H9 (cell line): ENCODE measurements around the gene TTC39C. TPM values are rescaled to one million over a fixed set of nuclear protein-coding genes. Genes with fewer than 3 reads are reported as not detected.

Experiments
- DNase-seq: peaks from one replicate; pipeline ENCODE4 v3.0.0-alpha.2; 2017
- H2AFZ ChIP-seq: one replicate; pipeline ENCODE4 v1.6.1; 2013; ENCODE audit warnings: mild to moderate bottlenecking, low read length, control low read depth, moderate library complexity
- H2AK5ac ChIP-seq: 2 replicates; pipeline ENCODE4 v1.6.1; 2013; ENCODE audit warnings: low read length, control low read depth, mixed read lengths; ENCODE audit not compliant: insufficient read length
- H2BK120ac ChIP-seq: one replicate; pipeline ENCODE4 v1.6.1; 2013; ENCODE audit warnings: low read depth, mild to moderate bottlenecking, low read length, control low read depth, inconsistent platforms; ENCODE audit not compliant: poor library complexity, severe bottlenecking
- H2BK12ac ChIP-seq: 2 replicates; pipeline ENCODE4 v1.6.1; 2013; ENCODE audit warnings: low read length, control low read depth, mixed read lengths, low read depth; ENCODE audit not compliant: insufficient read length
- H2BK15ac ChIP-seq: 2 replicates; pipeline ENCODE4 v1.6.1; 2013; ENCODE audit warnings: low read depth, low read length, control low read depth
- H2BK20ac ChIP-seq: one replicate; pipeline ENCODE4 v1.6.1; 2013; ENCODE audit warnings: low read depth, mild to moderate bottlenecking, low read length, control low read depth, inconsistent platforms; ENCODE audit not compliant: poor library complexity, severe bottlenecking
- H2BK5ac ChIP-seq: 2 replicates; pipeline ENCODE4 v1.6.1; 2013; ENCODE audit warnings: low read length, control low read depth, mixed read lengths; ENCODE audit not compliant: insufficient read length
- H3K14ac ChIP-seq: 2 replicates; pipeline ENCODE4 v1.6.1; 2013; ENCODE audit warnings: low read length, control low read depth; ENCODE audit not compliant: insufficient read depth
- H3K18ac ChIP-seq: 2 replicates; pipeline ENCODE4 v1.6.1; 2013; ENCODE audit warnings: low read depth, mild to moderate bottlenecking, mixed read lengths, low read length, control low read depth; ENCODE audit not compliant: insufficient read length
- H3K23ac ChIP-seq: 2 replicates; pipeline ENCODE4 v1.6.1; 2013; ENCODE audit warnings: low read length, control low read depth, mixed read lengths, low read depth; ENCODE audit not compliant: insufficient read length
- H3K23me2 ChIP-seq: 2 replicates; pipeline ENCODE4 v1.6.1; 2013; ENCODE audit warnings: low read depth, mild to moderate bottlenecking, mixed read lengths, low read length, control low read depth; ENCODE audit not compliant: insufficient read length, poor library complexity, severe bottlenecking
- H3K27ac ChIP-seq: 2 replicates; pipeline ENCODE4 v1.5.1; 2013; ENCODE audit warnings: low read length, control low read depth, mixed read lengths, low read depth; ENCODE audit not compliant: insufficient read length
- H3K27me3 ChIP-seq: 2 replicates; pipeline ENCODE4 v1.6.1; 2013; ENCODE audit warnings: low read length, control low read depth, inconsistent platforms; ENCODE audit not compliant: insufficient read depth
- H3K4ac ChIP-seq: 2 replicates; pipeline ENCODE4 v1.6.1; 2013; ENCODE audit warnings: low read depth, mild to moderate bottlenecking, control low read depth, inconsistent platforms, low read length, moderate library complexity
- H3K4me1 ChIP-seq: 2 replicates; pipeline ENCODE4 v1.6.1; 2013; ENCODE audit warnings: low read length, control low read depth, inconsistent platforms; ENCODE audit not compliant: insufficient read depth
- H3K4me2 ChIP-seq: 2 replicates; pipeline ENCODE4 v1.6.1; 2013; ENCODE audit warnings: low read length, control low read depth, mixed read lengths; ENCODE audit not compliant: insufficient read length, insufficient read depth
- H3K56ac ChIP-seq: 2 replicates; pipeline ENCODE4 v1.6.1; 2013; ENCODE audit warnings: low read depth, mild to moderate bottlenecking, mixed read lengths, low read length, control low read depth; ENCODE audit not compliant: insufficient read length
- H3K79me1 ChIP-seq: 2 replicates; pipeline ENCODE4 v1.6.1; 2013; ENCODE audit warnings: low read depth, mild to moderate bottlenecking, moderate library complexity, low read length, control low read depth, inconsistent platforms; ENCODE audit not compliant: insufficient read depth, poor library complexity, severe bottlenecking
- H3K79me2 ChIP-seq: 2 replicates; pipeline ENCODE4 v1.6.1; 2013; ENCODE audit warnings: low read length, control low read depth, inconsistent platforms; ENCODE audit not compliant: insufficient read depth
- H3K9ac ChIP-seq: 2 replicates; pipeline ENCODE4 v1.6.1; 2013; ENCODE audit warnings: low read length, control low read depth, mixed read lengths; ENCODE audit not compliant: insufficient read length; ENCODE audit errors: extremely low read depth
- H3K9me3 ChIP-seq: one replicate; pipeline ENCODE4 v1.6.1; 2013; ENCODE audit warnings: low read depth, low read length, inconsistent platforms; ENCODE audit not compliant: control insufficient read depth
- H3T11ph ChIP-seq: one replicate; pipeline ENCODE4 v1.6.1; 2013; ENCODE audit warnings: mild to moderate bottlenecking, low read length, control low read depth, inconsistent platforms
- H4K20me1 ChIP-seq: one replicate; pipeline ENCODE4 v1.6.1; 2013; ENCODE audit not compliant: control insufficient read depth, insufficient read length, insufficient read depth
- H4K5ac ChIP-seq: 2 replicates; pipeline ENCODE4 v1.6.1; 2013; ENCODE audit warnings: low read depth, mild to moderate bottlenecking, mixed read lengths, low read length, control low read depth; ENCODE audit not compliant: insufficient read length
- H4K8ac ChIP-seq: replicated peaks from 2 replicates; pipeline ENCODE4 v1.6.1; 2013; ENCODE audit warnings: low read length, control low read depth, mixed read lengths, low read depth; ENCODE audit not compliant: insufficient read length
- H4K91ac ChIP-seq: 2 replicates; pipeline ENCODE4 v1.6.1; 2013; ENCODE audit warnings: low read depth, mild to moderate bottlenecking, moderate library complexity, mixed read lengths, low read length, control low read depth; ENCODE audit not compliant: insufficient read length
- H3K27ac Mint-ChIP-seq, 3 experiments: 2 replicates in 2 of 3; 3 replicates in 1 of 3; pipeline ENCODE4 v1.8.0; 2020 to 2021; ENCODE audit warnings: mixed read lengths in 3 of 3, mild to moderate bottlenecking in 1 of 3, moderate library complexity in 1 of 3
- H3K27me3 Mint-ChIP-seq: 2 replicates; pipeline ENCODE4 v1.8.0; 2021; ENCODE audit warnings: low read depth, mild to moderate bottlenecking, moderate library complexity, mixed read lengths
- H3K36me3 Mint-ChIP-seq, 3 experiments: 2 replicates in 2 of 3; 3 replicates in 1 of 3; pipeline ENCODE4 v1.8.0; 2020 to 2021; ENCODE audit warnings: low read depth in 3 of 3, mixed read lengths in 3 of 3; ENCODE audit not compliant: insufficient read depth in 1 of 3
- H3K4me1 Mint-ChIP-seq, 2 experiments: 2 replicates each; pipeline ENCODE4 v1.8.0; 2020; ENCODE audit warnings: mixed read lengths in 2 of 2
- H3K4me3 Mint-ChIP-seq, 2 experiments: 2 replicates in 1 of 2; 3 replicates in 1 of 2; pipeline ENCODE4 v1.8.0; 2020 to 2021; ENCODE audit warnings: mild to moderate bottlenecking in 2 of 2, mixed read lengths in 2 of 2, moderate library complexity in 1 of 2
- H3K9me3 Mint-ChIP-seq, 2 experiments: 2 replicates in 1 of 2; 3 replicates in 1 of 2; pipeline ENCODE4 v1.8.0; 2020; ENCODE audit warnings: mild to moderate bottlenecking in 2 of 2, mixed read lengths in 2 of 2, moderate library complexity in 1 of 2
- WGBS: extraction: QIAGEN DNeasy Blood & Tissue Kit; methylation state at CpG from one replicate; pipeline ENCODE4 v1.1.7; 2013; ENCODE audit warnings: missing lambda C conversion rate, low lambda C conversion rate, mixed read lengths; ENCODE audit not compliant: insufficient read length; ENCODE audit errors: extremely low coverage; 5-methylcytosine and 5-hydroxymethylcytosine counted together
- total RNA-seq: library from RNA; stranded (reverse); gene quantifications from 2 replicates; pipeline ENCODE4 v1.2.1, GENCODE V29; 2021
- TF ChIP-seq, protein P1 (sequence below): fragments of 200-600 bp; sonication (generic); conservative IDR thresholded peaks from 3 replicates; pipeline ENCODE4 v1.8.0; 2021; ENCODE audit warnings: antibody characterized with exemption, mild to moderate bottlenecking

TTC39C gene
- total RNA-seq, 1 experiment from 2014 or later, result 18.0 TPM

GRCh38 chr18:24002479-24002878, 12.1 kb upstream of the TTC39C start:
- no peaks in the 10 kb centered on the region for H3K9me3 ChIP-seq

More at GRCh38 chr18:24002479-24002878, 12.1 kb upstream of the TTC39C start:
- Mint-ChIP-seq H3K9me3 (no peaks in the 10 kb centered on the region), H3K36me3 (no peaks in the 10 kb centered on the region), H3K4me3 (no peak overlapping the region), H3K4me1 (no peaks in the 10 kb centered on the region), H3K27ac (no peak overlapping the region), H3K27me3 (no peaks in the 10 kb centered on the region; the same call in 1 of the 2 replicates)
- no peaks in the 10 kb centered on the region; the same call in 1 of the 2 replicates for H3K4me1 ChIP-seq
- H3K27me3 ChIP-seq, result no peaks in the 10 kb centered on the region
- H4K91ac ChIP-seq, result no peak overlapping the region
- H3K27ac ChIP-seq, result no peak overlapping the region
- H4K5ac ChIP-seq, result no peak overlapping the region
- no peak overlapping the region for H2BK5ac ChIP-seq
- TF ChIP-seq, protein P1, sequence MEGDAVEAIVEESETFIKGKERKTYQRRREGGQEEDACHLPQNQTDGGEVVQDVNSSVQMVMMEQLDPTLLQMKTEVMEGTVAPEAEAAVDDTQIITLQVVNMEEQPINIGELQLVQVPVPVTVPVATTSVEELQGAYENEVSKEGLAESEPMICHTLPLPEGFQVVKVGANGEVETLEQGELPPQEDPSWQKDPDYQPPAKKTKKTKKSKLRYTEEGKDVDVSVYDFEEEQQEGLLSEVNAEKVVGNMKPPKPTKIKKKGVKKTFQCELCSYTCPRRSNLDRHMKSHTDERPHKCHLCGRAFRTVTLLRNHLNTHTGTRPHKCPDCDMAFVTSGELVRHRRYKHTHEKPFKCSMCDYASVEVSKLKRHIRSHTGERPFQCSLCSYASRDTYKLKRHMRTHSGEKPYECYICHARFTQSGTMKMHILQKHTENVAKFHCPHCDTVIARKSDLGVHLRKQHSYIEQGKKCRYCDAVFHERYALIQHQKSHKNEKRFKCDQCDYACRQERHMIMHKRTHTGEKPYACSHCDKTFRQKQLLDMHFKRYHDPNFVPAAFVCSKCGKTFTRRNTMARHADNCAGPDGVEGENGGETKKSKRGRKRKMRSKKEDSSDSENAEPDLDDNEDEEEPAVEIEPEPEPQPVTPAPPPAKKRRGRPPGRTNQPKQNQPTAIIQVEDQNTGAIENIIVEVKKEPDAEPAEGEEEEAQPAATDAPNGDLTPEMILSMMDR, result no peak
- H4K20me1 ChIP-seq, result no peaks in the 10 kb centered on the region
- no peak overlapping the region for H3K23ac ChIP-seq
- no CpG with 5 or more reads among the region's 3 CpGs for WGBS
- no peak overlapping the region for H4K8ac ChIP-seq
- H2AFZ ChIP-seq, result no peak overlapping the region
- H2BK120ac ChIP-seq, result no peak overlapping the region
- no peak overlapping the region for H3K4ac ChIP-seq
- no peak overlapping the region for H3K14ac ChIP-seq
- no peak overlapping the region for H3K4me2 ChIP-seq
- no peak overlapping the region for H2BK12ac ChIP-seq
- H3K79me1 ChIP-seq, result no peaks in the 10 kb centered on the region
- H2BK15ac ChIP-seq, result no peak overlapping the region
- H3K23me2 ChIP-seq, result no peaks in the 10 kb centered on the region
- no peaks in the 10 kb centered on the region for H3K79me2 ChIP-seq
- H3T11ph ChIP-seq, result no peak overlapping the region
- no peak overlapping the region for H2AK5ac ChIP-seq
- no peak overlapping the region for H3K9ac ChIP-seq
- no peak for DNase-seq
- H3K56ac ChIP-seq, result no peak overlapping the region
- H2BK20ac ChIP-seq, result no peak overlapping the region
- no peak overlapping the region for H3K18ac ChIP-seq
